Activated CD4-positive, CD25-positive, alpha-beta regulatory T cell treated with anti-CD3 and anti-CD28 coated beads, Interleukin-2, amount 50 U/mL, for 24 hours (primary cell): ENCODE results near the gene FBXO4.

Experiments used
- ATAC-seq, 2 donors: fragments of 150-1000 bp; cut with Tn5 transposase; one replicate each; pipeline ENCODE4 v1.10.0; 2021; ENCODE audit warnings: mild to moderate bottlenecking in 1 of 2, moderate library complexity in 1 of 2

Gene FBXO4

DNA sequence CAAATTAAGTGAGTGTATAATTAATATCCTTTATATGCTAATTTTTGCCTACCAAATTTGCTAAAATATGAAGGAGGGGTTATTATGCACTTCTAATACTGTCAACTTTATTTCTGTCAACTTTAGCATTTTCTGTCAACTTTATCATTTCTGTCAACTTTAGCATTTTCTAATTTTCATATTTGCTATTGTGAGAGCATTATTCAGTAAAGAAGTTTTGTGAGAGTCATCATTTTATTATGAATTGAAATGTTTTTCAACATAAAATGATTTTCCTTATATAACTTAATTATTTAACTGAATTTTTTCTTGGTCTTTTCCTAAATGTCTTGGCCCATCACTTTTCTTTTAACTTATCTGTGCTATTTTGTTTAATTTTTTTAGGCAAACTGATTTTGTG, 58.2 kb downstream of the FBXO4 start:
- ATAC-seq: no peak

DNA sequence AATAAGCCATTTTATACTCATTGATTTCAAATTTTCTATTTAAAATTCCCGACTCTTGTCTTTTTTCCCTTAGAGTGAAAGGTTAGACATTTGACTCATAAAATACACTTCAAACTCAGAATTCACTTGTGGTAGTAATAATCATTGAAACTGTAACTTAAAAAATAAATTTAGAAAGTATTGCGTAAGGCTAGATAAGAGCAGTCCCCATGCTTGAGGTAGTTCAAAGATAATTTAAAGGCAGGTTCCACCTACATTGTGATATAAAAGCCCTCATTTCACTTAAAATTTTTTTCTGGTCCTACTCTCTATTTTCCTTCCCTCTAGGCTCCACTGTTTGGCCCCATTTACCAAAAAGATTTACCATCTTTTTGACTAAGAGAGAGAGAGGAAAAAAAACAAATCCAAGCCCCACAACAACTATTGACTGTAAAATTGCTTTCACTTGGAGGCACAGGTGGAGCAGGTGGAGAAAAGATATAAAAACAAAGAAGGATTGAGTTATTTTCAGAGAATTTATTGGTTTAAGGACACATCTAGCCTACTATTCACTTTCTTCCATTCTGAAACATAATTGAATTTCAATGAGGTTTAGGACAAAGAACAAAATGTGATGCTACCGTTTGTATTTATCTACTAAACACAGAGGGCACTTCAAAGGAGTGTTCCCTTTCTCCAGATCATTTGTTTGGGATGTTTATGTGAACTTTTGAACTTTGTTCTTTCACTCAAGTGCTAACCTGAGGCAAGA, 61.0 kb downstream of the FBXO4 start:
- ATAC-seq: no peak
